Heart right ventricle (tissue), 16 donors: ENCODE measurements around the gene PAF1. TPM values are rescaled to one million over a fixed set of nuclear protein-coding genes. Genes with fewer than 3 reads are reported as not detected.

Experiments
- ATAC-seq, 8 donors: fragments of 200-7000 bp; cut with Tn5 transposase; one replicate each; pipeline ENCODE4 v1.9.1; 2020; ENCODE audit warnings: mild to moderate bottlenecking in 8 of 8, moderate library complexity in 8 of 8, moderate number of reproducible peaks in 1 of 8
- DNase-seq, 2 donors: peaks; one replicate each; pipeline ENCODE4 v3.0.0-alpha.2; 2020
- H3K27ac ChIP-seq, 10 donors: fragments of 200-600 bp; sonication (generic) in 2 of 10; one replicate each; pipeline versions ENCODE4 v1.5.0 to v1.8.0; 2020 to 2022; ENCODE audit warnings: mild to moderate bottlenecking in 3 of 10
- H3K27me3 ChIP-seq, 7 donors: fragments of 200-600 bp; one replicate each; pipeline ENCODE4 v1.8.0; 2021 to 2022; ENCODE audit warnings: mild to moderate bottlenecking in 2 of 7
- H3K36me3 ChIP-seq, 9 donors: fragments of 200-600 bp; sonication (generic) in 1 of 9; one replicate each; pipeline versions ENCODE4 v1.5.0 to v1.8.0; 2020 to 2022; ENCODE audit warnings: mild to moderate bottlenecking in 2 of 9
- H3K4me1 ChIP-seq, 9 donors: fragments of 200-600 bp; sonication (generic) in 1 of 9; one replicate each; pipeline versions ENCODE4 v1.5.0 to v1.8.0; 2020 to 2022; ENCODE audit warnings: mild to moderate bottlenecking in 4 of 9
- H3K4me3 ChIP-seq, 10 donors: fragments of 200-600 bp; sonication (generic) in 2 of 10; one replicate each; pipeline versions ENCODE4 v1.5.0 to v1.8.0; 2020 to 2022; ENCODE audit warnings: mild to moderate bottlenecking in 7 of 10, moderate library complexity in 2 of 10
- H3K9me3 ChIP-seq, 11 donors: fragments of 200-600 bp in 10 of 11; sonication (generic) in 2 of 11; one replicate each; pipeline versions ENCODE4 v1.5.0 to v1.8.0; 2013 to 2022; ENCODE audit warnings: mild to moderate bottlenecking in 2 of 11, control low read depth in 1 of 11, moderate library complexity in 1 of 11
- CTCF ChIP-seq, 9 donors: fragments of 200-600 bp; sonication (generic) in 2 of 9; IDR thresholded peaks; one replicate each; pipeline versions ENCODE4 v1.5.0 to v1.8.0; 2021 to 2022; ENCODE audit warnings: antibody characterized with exemption in 9 of 9, mild to moderate bottlenecking in 5 of 9, moderate library complexity in 1 of 9
- WGBS, 2 donors: extraction: QIAGEN DNeasy Blood & Tissue Kit; methylation state at CpG; one replicate each; pipeline ENCODE4 v1.1.7; 2013; ENCODE audit warnings: inconsistent platforms in 1 of 2; 5-methylcytosine and 5-hydroxymethylcytosine counted together
- intact Hi-C, 10 donors: fragments of 100-400 bp; cut with DNase I; formaldehyde crosslinking; loops; one replicate each; pipeline versions ENCODE4 v1.11.1 to v1.14.2; 2022
- polyA plus RNA-seq, 2 donors: library from polyadenylated mRNA; stranded (reverse); fragments of 200-250 nt; gene quantifications; one replicate each; pipeline ENCODE4 v1.2.3, GENCODE V29; 2013
- total RNA-seq, 10 donors: library from RNA; stranded (reverse); fragmentation: NEBNext Ultra II Directional in 3 of 10; extraction: Animal tissue kit (Norgen Biotek cat#: 25700) in 3 of 10; gene quantifications; one replicate each; pipeline versions ENCODE4 v1.2.1 to v1.2.4, GENCODE V29; 2021 to 2023
- donor health status: Arrhythmogenic right ventricular cardiomyopathy.
- donor health status: ischemic (EF 13 %, LVEDD 7.1; RV severe dilation, severe dysfunction).
- donor health status: healthy with polysubstance abuse.
- donor health status: DM: no; HTN: yes; CAD: no.
- donor health status: DM: no; HTN: no; CAD: no.
- donor health status: ischemic (EF 25% LVEDD 6.9; RV normal size, moderate dysfunction).
- donor health status: ischemic (EF 25% LVEDD 5.7; RV mildly dilated, moderate dysfunction).
- donor health status: healthy.
- donor health status: DM: yes; HTN: yes; CAD: no.
- donor health status: Ischemic cardiomyopathy.
- donor health status: ischemic (EF 35%, LVEDD 5.7; RV mildly dilated, moderate dysfunction).
- donor health status: nonischemic (EF 11% LVEDD 7.7; RV severe dilation, severe dysfunction).
- donor health status: DM: yes; HTN: yes; CAD: no.
- donor health status: PGD.
- donor health status: ischemic (EF 29% LVEDD 5.4; RV normal size, mild dysfunction).
- donor health status: nonischemic (EF 23%, LVEDD 6.1; RV moderate dilation, normal function).

Gene PAF1
- total and polyA plus RNA-seq, 12 donors, result 24.1 to 48.2 (median 38.8) TPM

DNA sequence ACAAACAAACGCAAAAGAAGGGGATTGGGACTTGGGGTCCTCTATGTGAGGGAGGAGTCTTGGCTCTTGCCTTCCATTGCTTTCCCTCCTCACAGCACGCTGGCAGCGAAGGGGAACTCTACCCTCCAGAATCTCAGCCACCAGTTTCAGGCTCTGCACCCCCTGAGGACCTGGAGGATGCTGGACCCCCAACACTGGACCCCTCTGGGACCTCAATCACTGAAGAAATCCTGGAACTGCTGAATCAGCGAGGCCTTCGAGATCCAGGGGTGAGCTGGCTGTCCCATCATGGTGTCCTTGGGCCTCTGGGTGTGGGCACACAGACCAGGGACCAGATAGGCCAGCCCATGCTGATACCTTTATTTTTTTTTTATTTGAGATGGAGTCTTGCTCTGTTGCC lies 31.1 kb upstream of the PAF1 start:
- H3K9me3 ChIP-seq, result no peaks in the 10 kb centered on the region
- intact Hi-C loops, result no loop called here
- H3K36me3 ChIP-seq, result peaks cover 0 to 86% (median 0%) of the 10 kb centered on the region in 9 donors
- DNase-seq, result no peak
- no peak for ATAC-seq
- H3K4me3 ChIP-seq, result no peak overlapping the region
- H3K4me1 ChIP-seq, result peaks cover 0 to 4% (median 0%) of the 10 kb centered on the region in 9 donors
- WGBS, 2 donors, result 88 to 98% methylated on average over 5 of the region's 5 CpGs
- H3K27ac ChIP-seq, result no peak overlapping the region
- TF ChIP-seq CTCF (IDR thresholded peaks at IDR 0.05), result no peak
- H3K27me3 ChIP-seq, result no peaks in the 10 kb centered on the region

DNA sequence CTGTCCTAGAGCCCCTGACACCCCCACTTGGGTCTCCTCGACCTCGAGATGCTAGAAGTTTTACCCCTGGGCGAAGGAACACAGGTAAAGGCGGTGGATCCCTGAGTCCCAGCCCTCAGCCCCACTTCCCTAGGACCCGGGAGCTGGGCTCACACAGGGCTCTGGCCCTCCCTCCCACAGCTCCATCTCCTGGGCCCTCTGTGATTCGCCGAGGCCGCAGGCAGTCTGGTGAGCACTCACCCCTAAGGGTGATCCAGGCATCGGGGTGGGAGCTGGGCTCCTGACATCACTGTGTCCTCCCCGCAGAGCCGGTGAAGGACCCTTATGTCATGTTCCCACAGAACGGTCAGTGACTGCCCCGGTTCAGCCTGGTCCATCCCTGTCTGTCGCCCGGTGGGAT lies 29.9 kb upstream of the PAF1 start:
- H3K27ac ChIP-seq, result no peak overlapping the region
- no peaks in the 10 kb centered on the region for H3K27me3 ChIP-seq
- DNase-seq, result no peak
- no peaks in the 10 kb centered on the region for H3K9me3 ChIP-seq
- ATAC-seq, result no peak
- H3K4me1 ChIP-seq, result peaks cover 0 to 16% (median 3%) of the 10 kb centered on the region in 9 donors
- no peak overlapping the region for H3K4me3 ChIP-seq
- 92 to 93% methylated on average over 15 of the region's 15 CpGs for WGBS, 2 donors
- intact Hi-C loops, result no loop called here
- TF ChIP-seq CTCF (IDR thresholded peaks at IDR 0.05), result no peak
- H3K36me3 ChIP-seq, result peaks cover 0 to 98% (median 0%) of the 10 kb centered on the region in 9 donors

- Histone ChIP-seq H3K27me3 (no peaks in the 10 kb centered on the region), H3K27ac (no peak overlapping the region), H3K4me1 (peaks cover 0 to 34% (median 15%) of the 10 kb centered on the region in 9 donors), H3K4me3 (no peak overlapping the region), H3K36me3 (peaks cover 0 to 89% (median 0%) of the 10 kb centered on the region in 9 donors), H3K9me3 (no peaks in the 10 kb centered on the region)
- no peak for TF ChIP-seq CTCF (IDR thresholded peaks at IDR 0.05)
- WGBS, 2 donors, result 80 to 88% methylated on average over 9 of the region's 9 CpGs
- intact Hi-C loops, result loop anchor here in 2 of 10 donors (10.0 kb wide), 2 partner anchors 116 to 294 kb away; partner anchors contain the start of genes EID2B (in 1 of the 2) and PAK4 (in 1 of the 2)
- ATAC-seq, result no peak
- DNase-seq, result no peak
These were observed 28.1 kb upstream of the PAF1 start for GRCh38 chr19:39419003-39419402.

DNA sequence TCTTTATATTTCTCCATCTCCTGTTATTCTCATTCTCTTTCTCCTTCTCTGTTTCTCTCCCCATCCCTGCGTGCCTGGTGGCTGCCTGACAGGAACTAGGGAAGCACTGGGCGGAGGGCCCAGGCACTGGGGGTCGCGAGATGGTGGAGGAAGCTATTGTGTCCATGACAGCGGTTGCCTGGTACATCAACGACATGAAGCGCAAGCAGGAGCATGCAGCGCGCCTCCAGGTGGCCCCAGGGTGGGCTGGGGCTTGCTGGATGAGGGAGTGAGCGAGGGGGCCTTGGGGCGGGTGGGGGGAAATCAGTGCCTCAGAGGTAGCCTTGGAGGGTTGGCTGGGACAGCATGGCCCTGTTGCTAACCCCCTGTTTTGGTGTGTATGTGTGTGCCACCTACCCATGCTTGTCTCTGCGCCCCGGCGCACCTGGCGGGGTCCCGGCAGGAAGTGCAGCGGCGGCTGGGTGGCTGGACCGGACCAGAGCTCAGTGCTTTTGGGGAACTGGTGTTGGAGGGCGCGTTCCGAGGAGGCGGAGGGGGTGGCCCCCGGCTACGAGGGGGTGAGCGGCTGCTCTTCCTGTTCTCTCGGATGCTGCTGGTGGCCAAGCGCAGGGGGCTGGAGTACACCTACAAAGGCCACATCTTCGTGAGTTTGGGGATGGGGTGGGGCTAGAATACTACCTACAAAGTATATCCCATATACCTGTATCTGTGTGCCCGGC lies 26.7 kb upstream of the PAF1 start:
- no peak for ATAC-seq
- Histone ChIP-seq H3K4me3 (no peak overlapping the region), H3K4me1 (peaks cover 0 to 38% (median 18%) of the 10 kb centered on the region in 9 donors), H3K9me3 (no peaks in the 10 kb centered on the region), H3K27me3 (no peaks in the 10 kb centered on the region), H3K36me3 (peaks cover 0 to 75% (median 0%) of the 10 kb centered on the region in 9 donors), H3K27ac (no peak overlapping the region)
- intact Hi-C loops, result loop anchor here in 2 of 10 donors (10.0 kb wide), 2 partner anchors 117 to 293 kb away; partner anchors contain the start of genes EID2B (in 1 of the 2) and PAK4 (in 1 of the 2)
- no peak for DNase-seq
- 90 to 91% methylated on average over 30 of the region's 30 CpGs for WGBS, 2 donors
- TF ChIP-seq CTCF (IDR thresholded peaks at IDR 0.05), result no peak
